SK-N-MC (cell line): ENCODE results near the gene SPRR4.

Source experiments
- EZH2 ChIP-seq: fragments of 200-600 bp; sonication (generic); IDR thresholded peaks from one replicate; pipeline ENCODE4 v1.6.1; 2017; ENCODE audit warnings: antibody characterized with exemption
- POLR2AphosphoS5 ChIP-seq: IDR thresholded peaks from 2 replicates; pipeline ENCODE4 v1.6.1; 2012; ENCODE audit warnings: mild to moderate bottlenecking, low read depth, low read length, borderline replicate concordance

GRCh38 chr1:152926091-152926490 is 44.4 kb upstream of the SPRR4 start:
- TF ChIP-seq EZH2 (no peak), POLR2AphosphoS5 (no peak)
